ENCODE measurements around the gene ATAD3C. TPM values are rescaled to one million over a fixed set of nuclear protein-coding genes. Genes with fewer than 3 reads are reported as not detected.
"Not testable (repeated sequence)": the region's sequence is repeated elsewhere in the genome, so short reads cannot be mapped to it uniquely, and the experiment has no call there.

Gene ATAD3C
- total RNA-seq, 1 donor = under 0.01 TPM

- no peak for DNase-seq (ENCODE audit: low read depth)
- no peak for TF ChIP-seq CTCF (IDR thresholded peaks at IDR 0.05; ENCODE audit: insufficient read depth, low read length)
- no peak overlapping the region for H3K4me3 ChIP-seq (ENCODE audit: low read depth, low read length)
Observed at GRCh38 chr1:1403653-1404052, 45.8 kb upstream of the ATAD3C start.

GRCh38 chr1:1406101-1406820, 43.2 kb upstream of the ATAD3C start:
- DNase-seq (ENCODE audit: low read depth) = no peak
- H3K4me3 ChIP-seq (ENCODE audit: low read depth, low read length) = peak overlapping the region; percentile 82
- TF ChIP-seq CTCF (IDR thresholded peaks at IDR 0.05; ENCODE audit: insufficient read depth, low read length) = no peak

GRCh38 chr1:1406821-1407635, 42.5 kb upstream of the ATAD3C start, which contains the start of gene MRPL20:
MRPL20 (minus strand) TSS chr1:1407293; CDS start chr1:1407217, 76 bp downstream.
- H3K4me3 ChIP-seq (ENCODE audit: low read depth, low read length) = peak within 1 kb of the TSS; percentile 82
- TF ChIP-seq CTCF (IDR thresholded peaks at IDR 0.05; ENCODE audit: insufficient read depth, low read length) = no peak
- peak; percentile 83 for DNase-seq (ENCODE audit: low read depth)

- H3K4me3 ChIP-seq (ENCODE audit: low read depth, low read length) = peak overlapping the region; percentile 82
- DNase-seq (ENCODE audit: low read depth) = peak; percentile 36
- TF ChIP-seq CTCF (IDR thresholded peaks at IDR 0.05; ENCODE audit: insufficient read depth, low read length) = peak; percentile 34
Observed at GRCh38 chr1:1407636-1408318, 41.7 kb upstream of the ATAD3C start.

GRCh38 chr1:1410238-1410637, 39.3 kb upstream of the ATAD3C start:
- DNase-seq (ENCODE audit: low read depth); H3K4me3 ChIP-seq (ENCODE audit: low read depth, low read length): not testable (repeated sequence)

GRCh38 chr1:1411626-1412025, 37.9 kb upstream of the ATAD3C start:
- no peak for TF ChIP-seq CTCF (IDR thresholded peaks at IDR 0.05; ENCODE audit: insufficient read depth, low read length)
- H3K4me3 ChIP-seq (ENCODE audit: low read depth, low read length) = no peak overlapping the region

GRCh38 chr1:1412311-1412902, 37.1 kb upstream of the ATAD3C start:
- DNase-seq (ENCODE audit: low read depth); H3K4me3 ChIP-seq (ENCODE audit: low read depth, low read length): not testable (repeated sequence)

More at GRCh38 chr1:1411626-1412025, 37.9 kb upstream of the ATAD3C start:
- no peak for DNase-seq (ENCODE audit: low read depth)

Measured in fibroblast of the aortic adventitia (primary cell).